ENCODE results near the gene MRPS18A. TPM values are rescaled to one million over a fixed set of nuclear protein-coding genes. Genes with fewer than 3 reads are reported as not detected.

MRPS18A gene
- total RNA-seq, 1 donor from 2014 or later = 56.4 TPM

DNA sequence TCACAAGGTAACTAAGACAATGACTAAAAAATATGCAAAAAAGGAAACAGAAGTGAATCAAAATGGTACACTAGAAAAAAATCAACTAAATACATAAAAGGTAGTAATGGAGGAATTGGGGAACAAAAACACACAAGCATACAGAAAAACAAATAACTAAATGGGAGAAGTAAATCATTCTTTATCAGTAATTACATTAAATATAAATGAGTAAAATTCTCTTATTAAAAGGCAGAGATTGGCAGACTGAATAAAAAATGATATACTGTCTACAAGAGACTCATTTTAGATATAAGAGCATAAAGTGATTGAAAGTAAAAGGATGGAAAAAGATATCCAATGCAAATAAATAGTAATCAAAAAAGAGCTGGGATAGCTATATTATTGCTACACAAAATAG is 43.0 kb upstream of the MRPS18A start:
- no peak for DNase-seq (ENCODE audit: low read depth)
- no peak overlapping the region for H3K4me3 ChIP-seq (ENCODE audit: low read depth, low read length)
- no peak for TF ChIP-seq CTCF (conservative IDR thresholded peaks at IDR 0.05; ENCODE audit: low read depth, low read length)

DNA sequence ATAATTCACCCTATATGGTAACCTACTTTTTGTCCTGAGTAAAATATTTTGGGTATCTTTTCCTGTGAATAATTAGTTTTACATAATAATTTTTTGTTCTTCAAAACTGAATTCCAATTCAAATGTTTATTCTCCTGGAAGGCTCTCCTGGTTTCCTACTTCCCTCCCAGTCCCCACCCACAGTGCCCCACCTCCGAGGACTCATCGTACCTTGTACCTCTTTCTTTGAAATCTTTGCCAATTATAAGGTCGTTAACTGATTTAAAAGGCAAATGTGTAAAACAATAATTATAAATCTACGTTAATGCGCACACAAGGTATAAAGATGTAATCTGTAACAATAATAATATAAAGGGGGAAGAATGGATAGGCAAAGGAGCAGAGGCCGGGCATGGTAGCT is 41.9 kb upstream of the MRPS18A start:
- no peak overlapping the region for H3K4me3 ChIP-seq (ENCODE audit: low read depth, low read length)
- no peak for DNase-seq (ENCODE audit: low read depth)
- no peak for TF ChIP-seq CTCF (conservative IDR thresholded peaks at IDR 0.05; ENCODE audit: low read depth, low read length)

DNA sequence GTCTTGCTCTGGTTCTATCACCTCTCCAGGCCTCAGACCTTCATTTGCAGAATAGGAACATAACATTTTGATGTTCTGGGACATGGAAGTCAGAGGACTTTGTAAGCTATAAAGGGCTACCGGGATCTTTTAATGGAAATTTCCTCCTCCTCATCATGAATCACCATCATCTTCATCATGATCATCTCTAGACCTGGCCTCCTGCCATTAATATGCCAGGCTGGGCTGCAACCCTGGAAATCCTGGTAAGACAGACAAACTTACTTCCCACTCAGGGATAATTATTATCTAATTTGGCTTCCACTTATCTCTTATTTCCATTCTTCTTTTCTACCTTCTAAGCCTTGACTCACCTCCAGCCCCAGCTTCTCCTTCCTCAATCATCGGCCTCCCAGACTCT is 41.0 kb upstream of the MRPS18A start:
- TF ChIP-seq CTCF (conservative IDR thresholded peaks at IDR 0.05; ENCODE audit: low read depth, low read length) = no peak
- H3K4me3 ChIP-seq (ENCODE audit: low read depth, low read length) = no peak overlapping the region
- DNase-seq (ENCODE audit: low read depth) = no peak

GRCh38 chr6:43727634-43728033 is 40.0 kb upstream of the MRPS18A start:
- DNase-seq (ENCODE audit: low read depth) = no peak
- no peak for TF ChIP-seq CTCF (conservative IDR thresholded peaks at IDR 0.05; ENCODE audit: low read depth, low read length)
- H3K4me3 ChIP-seq (ENCODE audit: low read depth, low read length) = no peak overlapping the region

GRCh38 chr6:43725643-43726580 is 38.3 kb upstream of the MRPS18A start:
- H3K4me3 ChIP-seq (ENCODE audit: low read depth, low read length) = no peak overlapping the region
- DNase-seq (ENCODE audit: low read depth) = no peak
- no peak for TF ChIP-seq CTCF (conservative IDR thresholded peaks at IDR 0.05; ENCODE audit: low read depth, low read length)

DNA sequence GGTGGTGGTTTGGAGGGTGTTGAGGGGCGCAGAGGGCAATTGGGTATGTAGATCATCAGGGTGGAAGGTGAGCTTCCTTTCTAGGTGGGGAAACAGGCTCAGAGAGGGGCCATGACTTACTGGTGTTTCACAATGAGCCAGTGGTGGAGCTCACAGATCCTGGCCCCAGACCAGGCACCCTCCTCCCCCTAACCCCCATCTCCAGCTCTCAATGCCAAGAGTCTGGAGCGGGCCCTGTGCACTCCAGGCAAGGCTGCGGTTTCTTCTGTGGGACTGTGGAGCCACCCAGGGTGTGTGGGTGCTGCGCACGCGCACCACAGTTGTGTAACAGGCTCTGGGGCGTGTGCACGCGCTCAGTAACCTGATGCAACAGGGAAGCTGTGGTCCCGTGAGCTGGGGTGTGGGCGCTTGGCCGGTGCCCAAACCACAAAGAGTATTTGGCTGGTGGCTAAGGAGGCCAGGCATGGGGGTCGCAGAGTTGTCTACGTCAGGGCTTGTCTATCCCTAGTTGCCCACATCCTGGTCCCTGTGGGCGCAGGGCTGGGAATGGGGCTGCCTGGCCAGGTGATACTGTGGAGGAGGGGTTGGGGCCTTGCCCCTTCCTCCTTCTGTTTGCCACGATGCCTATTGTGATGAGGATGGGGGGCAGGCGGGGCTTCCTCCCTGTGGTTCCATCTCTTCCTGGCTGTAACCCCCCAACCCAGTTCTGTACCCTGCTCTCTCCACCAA is 37.5 kb upstream of the MRPS18A start:
- no peak for TF ChIP-seq CTCF (conservative IDR thresholded peaks at IDR 0.05; ENCODE audit: low read depth, low read length)
- no peak overlapping the region for H3K4me3 ChIP-seq (ENCODE audit: low read depth, low read length)
- DNase-seq (ENCODE audit: low read depth) = no peak
